ENCODE results near the gene TSPAN15.

DNA sequence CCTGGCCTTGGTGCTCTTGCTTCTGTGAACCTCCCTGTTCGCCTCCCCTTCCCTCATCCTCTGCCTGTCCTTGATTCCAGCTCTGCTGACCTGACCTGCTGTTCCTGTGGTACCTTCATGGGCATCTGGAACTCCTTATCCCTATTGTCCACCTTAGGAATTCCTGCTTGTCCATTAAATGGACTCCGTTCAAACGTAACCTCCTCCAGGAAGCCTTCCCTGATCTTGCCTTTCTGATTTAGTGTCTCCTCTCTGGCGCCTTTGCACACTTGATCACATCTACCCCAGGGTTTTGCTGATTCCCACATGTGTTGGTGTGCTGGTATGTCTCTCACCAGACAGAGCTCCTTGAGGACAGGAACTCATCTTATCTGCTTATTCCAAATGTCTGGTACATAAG lies 20.9 kb downstream of the TSPAN15 start:
- TF ChIP-seq, protein P1, sequence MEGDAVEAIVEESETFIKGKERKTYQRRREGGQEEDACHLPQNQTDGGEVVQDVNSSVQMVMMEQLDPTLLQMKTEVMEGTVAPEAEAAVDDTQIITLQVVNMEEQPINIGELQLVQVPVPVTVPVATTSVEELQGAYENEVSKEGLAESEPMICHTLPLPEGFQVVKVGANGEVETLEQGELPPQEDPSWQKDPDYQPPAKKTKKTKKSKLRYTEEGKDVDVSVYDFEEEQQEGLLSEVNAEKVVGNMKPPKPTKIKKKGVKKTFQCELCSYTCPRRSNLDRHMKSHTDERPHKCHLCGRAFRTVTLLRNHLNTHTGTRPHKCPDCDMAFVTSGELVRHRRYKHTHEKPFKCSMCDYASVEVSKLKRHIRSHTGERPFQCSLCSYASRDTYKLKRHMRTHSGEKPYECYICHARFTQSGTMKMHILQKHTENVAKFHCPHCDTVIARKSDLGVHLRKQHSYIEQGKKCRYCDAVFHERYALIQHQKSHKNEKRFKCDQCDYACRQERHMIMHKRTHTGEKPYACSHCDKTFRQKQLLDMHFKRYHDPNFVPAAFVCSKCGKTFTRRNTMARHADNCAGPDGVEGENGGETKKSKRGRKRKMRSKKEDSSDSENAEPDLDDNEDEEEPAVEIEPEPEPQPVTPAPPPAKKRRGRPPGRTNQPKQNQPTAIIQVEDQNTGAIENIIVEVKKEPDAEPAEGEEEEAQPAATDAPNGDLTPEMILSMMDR (conservative IDR thresholded peaks at IDR 0.05) = no peak
- TF ChIP-seq EZH2 (IDR thresholded peaks at IDR 0.05; ENCODE audit: low read depth) = no peak
